ENCODE results near the gene GEMIN4. TPM values are rescaled to one million over a fixed set of nuclear protein-coding genes. Genes with fewer than 3 reads are reported as not detected.

GEMIN4 gene
- polyA plus RNA-seq, 1 of the 3 experiments (the other 2 are of a cell fraction), result 12.5 TPM

GRCh38 chr17:705863-706262, 46.2 kb downstream of the GEMIN4 start:
- peaks cover 4 to 16% of the 10 kb centered on the region in 2 experiments; a peak in 1 of 4 replicates for H3K4me1 ChIP-seq (ENCODE audit: control insufficient read depth in 1 of 2, insufficient read depth in 2 of 2, low read depth in 1 of 2, low read length in 1 of 2)
- no peak overlapping the region for H3K4me3 ChIP-seq (ENCODE audit: low read depth in 2 of 2, low read length in 1 of 2)
- no peaks in the 10 kb centered on the region for H3K27me3 ChIP-seq (ENCODE audit: insufficient read depth)
- no peaks in the 10 kb centered on the region for H3K9me3 ChIP-seq
- H3K36me3 ChIP-seq (replicated peaks in 1 of 2; ENCODE audit: control insufficient read depth in 1 of 2, insufficient read depth in 2 of 2, low read length in 1 of 2), result peaks cover 22 to 25% of the 10 kb centered on the region in 2 experiments
- H3K9ac ChIP-seq, result no peak overlapping the region
- no peak for DNase-seq
- no peaks in the 10 kb centered on the region for H3K9me2 ChIP-seq
- POLR2A ChIA-PET, result no interaction called here
- CTCF ChIA-PET, result interaction anchor here (0.6 to 12.1 kb wide), 3 partner anchors 275 to 305 kb away, joined by 3 to 255 read pairs (median 7); a partner anchor contains a TSS
- peaks cover 2% of the 10 kb centered on the region for H3F3A ChIP-seq (replicated peaks; ENCODE audit: insufficient read depth)
- 0 out of 2 replicates have a peak, but pooled peaks cover 6% of the 10 kb centered on the region for H4K20me1 ChIP-seq (ENCODE audit: insufficient read depth)
- H3K27ac ChIP-seq (ENCODE audit: low read depth in 2 of 2, low read length in 1 of 2), result no peak overlapping the region
- WGBS (ENCODE audit: low lambda C conversion rate), result 92% methylated on average over 6 of the region's 6 CpGs
- H2AFZ ChIP-seq (ENCODE audit: low read depth), result no peak overlapping the region
- TF ChIP-seq SMC3 (IDR thresholded peaks at IDR 0.05; ENCODE audit: low read depth, low read length) (no peak), TCF12 (IDR thresholded peaks at IDR 0.05) (no peak), TAF1 (IDR thresholded peaks at IDR 0.05; ENCODE audit: borderline replicate concordance, low read depth, low read length) (no peak), YY1 (IDR thresholded peaks at IDR 0.05; ENCODE audit: low read depth) (no peak), MXI1 (IDR thresholded peaks at IDR 0.05; ENCODE audit: low read depth, low read length) (no peak), SIN3A (IDR thresholded peaks at IDR 0.05; ENCODE audit: borderline replicate concordance, low read depth, low read length) (no peak), NFIC (IDR thresholded peaks at IDR 0.05; ENCODE audit: borderline replicate concordance) (no peak), JUND (IDR thresholded peaks at IDR 0.05) (no peak), EP300 (IDR thresholded peaks at IDR 0.05; ENCODE audit: borderline replicate concordance in 1 of 2, low read depth in 1 of 2, low read length in 1 of 2) (no peak), ELF1 (IDR thresholded peaks at IDR 0.05) (no peak)
- TF ChIP-seq, protein P1, sequence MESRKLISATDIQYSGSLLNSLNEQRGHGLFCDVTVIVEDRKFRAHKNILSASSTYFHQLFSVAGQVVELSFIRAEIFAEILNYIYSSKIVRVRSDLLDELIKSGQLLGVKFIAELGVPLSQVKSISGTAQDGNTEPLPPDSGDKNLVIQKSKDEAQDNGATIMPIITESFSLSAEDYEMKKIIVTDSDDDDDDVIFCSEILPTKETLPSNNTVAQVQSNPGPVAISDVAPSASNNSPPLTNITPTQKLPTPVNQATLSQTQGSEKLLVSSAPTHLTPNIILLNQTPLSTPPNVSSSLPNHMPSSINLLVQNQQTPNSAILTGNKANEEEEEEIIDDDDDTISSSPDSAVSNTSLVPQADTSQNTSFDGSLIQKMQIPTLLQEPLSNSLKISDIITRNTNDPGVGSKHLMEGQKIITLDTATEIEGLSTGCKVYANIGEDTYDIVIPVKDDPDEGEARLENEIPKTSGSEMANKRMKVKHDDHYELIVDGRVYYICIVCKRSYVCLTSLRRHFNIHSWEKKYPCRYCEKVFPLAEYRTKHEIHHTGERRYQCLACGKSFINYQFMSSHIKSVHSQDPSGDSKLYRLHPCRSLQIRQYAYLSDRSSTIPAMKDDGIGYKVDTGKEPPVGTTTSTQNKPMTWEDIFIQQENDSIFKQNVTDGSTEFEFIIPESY (IDR thresholded peaks at IDR 0.05; ENCODE audit: borderline replicate concordance, low read depth), result no peak
- TF ChIP-seq, protein P2, sequence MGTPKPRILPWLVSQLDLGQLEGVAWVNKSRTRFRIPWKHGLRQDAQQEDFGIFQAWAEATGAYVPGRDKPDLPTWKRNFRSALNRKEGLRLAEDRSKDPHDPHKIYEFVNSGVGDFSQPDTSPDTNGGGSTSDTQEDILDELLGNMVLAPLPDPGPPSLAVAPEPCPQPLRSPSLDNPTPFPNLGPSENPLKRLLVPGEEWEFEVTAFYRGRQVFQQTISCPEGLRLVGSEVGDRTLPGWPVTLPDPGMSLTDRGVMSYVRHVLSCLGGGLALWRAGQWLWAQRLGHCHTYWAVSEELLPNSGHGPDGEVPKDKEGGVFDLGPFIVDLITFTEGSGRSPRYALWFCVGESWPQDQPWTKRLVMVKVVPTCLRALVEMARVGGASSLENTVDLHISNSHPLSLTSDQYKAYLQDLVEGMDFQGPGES (IDR thresholded peaks at IDR 0.05; ENCODE audit: low read depth, low read length), result no peak
- TF ChIP-seq, protein P3, sequence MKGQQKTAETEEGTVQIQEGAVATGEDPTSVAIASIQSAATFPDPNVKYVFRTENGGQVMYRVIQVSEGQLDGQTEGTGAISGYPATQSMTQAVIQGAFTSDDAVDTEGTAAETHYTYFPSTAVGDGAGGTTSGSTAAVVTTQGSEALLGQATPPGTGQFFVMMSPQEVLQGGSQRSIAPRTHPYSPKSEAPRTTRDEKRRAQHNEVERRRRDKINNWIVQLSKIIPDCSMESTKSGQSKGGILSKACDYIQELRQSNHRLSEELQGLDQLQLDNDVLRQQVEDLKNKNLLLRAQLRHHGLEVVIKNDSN (IDR thresholded peaks at IDR 0.05; ENCODE audit: borderline replicate concordance, low read depth), result no peak
- TF ChIP-seq, protein P4, sequence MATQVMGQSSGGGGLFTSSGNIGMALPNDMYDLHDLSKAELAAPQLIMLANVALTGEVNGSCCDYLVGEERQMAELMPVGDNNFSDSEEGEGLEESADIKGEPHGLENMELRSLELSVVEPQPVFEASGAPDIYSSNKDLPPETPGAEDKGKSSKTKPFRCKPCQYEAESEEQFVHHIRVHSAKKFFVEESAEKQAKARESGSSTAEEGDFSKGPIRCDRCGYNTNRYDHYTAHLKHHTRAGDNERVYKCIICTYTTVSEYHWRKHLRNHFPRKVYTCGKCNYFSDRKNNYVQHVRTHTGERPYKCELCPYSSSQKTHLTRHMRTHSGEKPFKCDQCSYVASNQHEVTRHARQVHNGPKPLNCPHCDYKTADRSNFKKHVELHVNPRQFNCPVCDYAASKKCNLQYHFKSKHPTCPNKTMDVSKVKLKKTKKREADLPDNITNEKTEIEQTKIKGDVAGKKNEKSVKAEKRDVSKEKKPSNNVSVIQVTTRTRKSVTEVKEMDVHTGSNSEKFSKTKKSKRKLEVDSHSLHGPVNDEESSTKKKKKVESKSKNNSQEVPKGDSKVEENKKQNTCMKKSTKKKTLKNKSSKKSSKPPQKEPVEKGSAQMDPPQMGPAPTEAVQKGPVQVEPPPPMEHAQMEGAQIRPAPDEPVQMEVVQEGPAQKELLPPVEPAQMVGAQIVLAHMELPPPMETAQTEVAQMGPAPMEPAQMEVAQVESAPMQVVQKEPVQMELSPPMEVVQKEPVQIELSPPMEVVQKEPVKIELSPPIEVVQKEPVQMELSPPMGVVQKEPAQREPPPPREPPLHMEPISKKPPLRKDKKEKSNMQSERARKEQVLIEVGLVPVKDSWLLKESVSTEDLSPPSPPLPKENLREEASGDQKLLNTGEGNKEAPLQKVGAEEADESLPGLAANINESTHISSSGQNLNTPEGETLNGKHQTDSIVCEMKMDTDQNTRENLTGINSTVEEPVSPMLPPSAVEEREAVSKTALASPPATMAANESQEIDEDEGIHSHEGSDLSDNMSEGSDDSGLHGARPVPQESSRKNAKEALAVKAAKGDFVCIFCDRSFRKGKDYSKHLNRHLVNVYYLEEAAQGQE (IDR thresholded peaks at IDR 0.05; ENCODE audit: low read depth, low read length), result no peak
- no peak overlapping the region for H3K4me2 ChIP-seq
- H3K79me2 ChIP-seq (ENCODE audit: insufficient read depth), result peaks cover 81% of the 10 kb centered on the region
